ENCODE results near the gene NBEAL2.

- TF ChIP-seq CTCF (IDR thresholded peaks at IDR 0.05; ENCODE audit: insufficient read depth, low read length, poor library complexity, severe bottlenecking) (no peak), EZH2phosphoT487 (conservative IDR thresholded peaks at IDR 0.05; ENCODE audit: low read length) (no peak)
These were observed 37.5 kb downstream of the NBEAL2 start for GRCh38 chr3:47016934-47017435.

All from SU-DHL-6 (cell line).